Cerebellar cortex (tissue), 1 donor: ENCODE data around the gene ICOS.
"Not testable (repeated sequence)": the region's sequence is repeated elsewhere in the genome, so short reads cannot be mapped to it uniquely, and the experiment has no call there.

ENCODE experiments used
- DNase-seq: peaks from one replicate; pipeline ENCODE4 v3.0.0-alpha.2; 2015; ENCODE audit warnings: low spot score

Gene ICOS

GRCh38 chr2:203975912-203976311 lies 39.3 kb downstream of the ICOS start:
- no peak for DNase-seq

GRCh38 chr2:203982276-203982675 lies 45.7 kb downstream of the ICOS start:
- DNase-seq, result no peak

- no peak for DNase-seq
Measured at GRCh38 chr2:203983064-203983715, 46.6 kb downstream of the ICOS start.

GRCh38 chr2:203985978-203986377 lies 49.4 kb downstream of the ICOS start:
- DNase-seq, result not testable (repeated sequence)

DNA sequence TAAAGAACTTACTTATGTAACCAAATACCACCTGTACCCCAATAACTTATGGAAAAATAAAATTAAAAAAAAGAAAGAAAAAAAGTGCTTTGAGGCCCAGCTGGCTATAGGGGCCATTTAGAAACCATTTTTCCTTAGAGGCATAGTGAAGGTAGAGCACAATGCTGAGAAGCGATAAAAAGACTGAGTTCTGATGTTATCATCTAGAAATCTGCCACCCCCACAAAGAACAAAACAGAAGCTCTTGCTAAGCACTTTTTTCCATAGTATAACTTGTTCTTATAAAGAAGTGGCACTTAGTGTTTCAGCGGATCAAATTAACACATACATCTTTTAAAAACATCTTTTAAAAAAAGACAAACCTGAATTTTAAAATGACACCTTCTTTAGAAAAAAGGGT lies 51.4 kb downstream of the ICOS start:
- no peak for DNase-seq

- DNase-seq, result no peak
Measured at GRCh38 chr2:203988500-203989260, 52.1 kb downstream of the ICOS start.

- no peak for DNase-seq
Measured at GRCh38 chr2:203989521-203989920, 53.0 kb downstream of the ICOS start.

- DNase-seq, result no peak
Measured at GRCh38 chr2:203992509-203992908, 55.9 kb downstream of the ICOS start.

GRCh38 chr2:203993011-203993410 lies 56.4 kb downstream of the ICOS start:
- DNase-seq, result no peak

DNA sequence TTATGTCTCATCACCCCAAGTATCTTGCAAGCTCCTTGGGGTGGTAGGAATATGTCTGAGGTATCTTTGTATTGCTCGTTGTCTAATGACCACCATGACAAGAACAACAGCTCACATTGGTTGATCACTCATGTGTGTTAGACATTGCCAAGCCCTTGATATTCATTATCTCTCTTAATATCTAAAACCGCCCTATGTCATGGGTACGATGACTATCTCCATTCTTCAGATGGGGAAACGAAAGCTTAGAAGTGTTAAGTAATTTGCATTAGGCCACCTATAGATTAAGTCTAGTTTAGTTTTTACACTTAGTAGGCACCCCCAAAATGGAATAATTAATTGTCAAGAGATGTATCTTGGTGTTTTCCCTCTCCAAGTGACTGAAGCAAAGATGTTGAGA lies 57.0 kb downstream of the ICOS start:
- DNase-seq, result no peak

- DNase-seq, result no peak
Measured at GRCh38 chr2:203994735-203995134, 58.2 kb downstream of the ICOS start.

DNA sequence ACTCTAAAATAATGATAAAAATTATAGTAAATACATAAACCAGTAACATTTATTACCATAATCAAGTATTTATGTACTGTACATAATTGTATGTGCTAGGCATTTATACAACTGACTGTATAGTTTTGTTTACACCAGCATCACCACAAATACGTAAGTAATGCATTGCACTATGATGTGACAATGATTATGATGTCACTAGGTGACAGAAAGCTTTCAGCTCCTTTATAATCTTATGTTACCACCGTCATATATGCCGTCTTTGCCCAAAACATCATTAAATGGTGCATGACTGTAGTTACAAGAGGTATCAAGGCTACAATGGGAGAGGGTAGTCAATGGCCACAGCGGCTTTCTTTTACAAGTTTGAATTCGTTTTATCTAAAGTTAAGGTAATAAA lies 60.1 kb downstream of the ICOS start:
- DNase-seq, result no peak

DNA sequence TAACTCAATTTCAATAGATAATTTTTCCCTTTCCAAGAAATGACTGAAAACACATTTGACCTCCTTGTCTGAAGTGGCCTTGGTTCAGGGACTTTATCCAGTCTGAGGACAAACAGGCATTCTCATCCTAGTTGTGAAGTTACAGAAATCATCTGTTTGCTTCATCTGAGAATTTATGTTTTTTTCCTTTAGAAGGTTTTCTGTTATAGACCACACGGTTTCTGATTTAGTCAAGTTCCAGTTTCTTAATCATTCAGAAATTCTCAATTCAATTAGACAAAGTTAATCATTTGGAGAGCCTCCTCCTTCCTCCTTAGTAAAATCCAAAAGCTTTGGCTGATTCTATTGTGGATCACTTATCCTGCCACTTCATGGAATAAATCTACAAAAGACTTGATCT lies 60.9 kb downstream of the ICOS start:
- no peak for DNase-seq

DNA sequence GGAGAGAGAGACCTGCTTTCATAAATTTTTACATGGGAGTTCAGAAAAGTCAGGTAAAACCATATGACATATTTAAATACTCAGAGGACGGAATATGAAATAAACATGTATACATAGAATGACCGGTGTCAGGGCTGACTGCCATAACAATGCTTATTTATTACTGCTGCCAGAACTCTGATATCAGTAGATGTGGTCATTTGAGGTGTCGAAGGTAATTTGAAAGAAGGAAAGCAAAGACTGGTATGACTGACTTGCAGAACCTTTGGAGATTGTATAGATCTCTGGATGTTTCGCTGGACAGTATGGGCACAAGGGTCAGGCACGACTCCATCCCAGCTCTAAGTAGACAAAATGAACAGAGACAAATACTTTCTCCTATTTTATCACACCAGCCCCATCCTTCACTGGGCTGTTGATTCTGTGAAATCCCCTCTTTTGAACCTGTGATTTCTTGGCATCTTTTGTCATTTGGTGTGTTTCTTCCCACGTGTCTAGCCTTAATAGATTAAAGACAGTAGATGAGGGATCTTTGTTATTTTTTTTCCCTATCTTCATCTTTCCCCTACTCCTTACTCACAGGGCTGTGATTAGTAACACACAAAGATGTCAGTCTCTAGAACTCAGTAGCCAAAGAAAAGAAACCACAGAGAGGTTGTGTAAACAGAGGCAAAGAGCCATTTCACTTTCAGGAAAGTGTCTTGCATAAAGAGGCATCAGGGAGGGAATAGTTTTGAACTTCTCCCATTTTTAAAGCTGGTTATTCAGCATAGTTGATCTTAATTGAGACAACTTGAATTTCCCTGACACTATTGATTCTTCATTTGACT lies 61.6 kb downstream of the ICOS start:
- DNase-seq, result no peak

DNA sequence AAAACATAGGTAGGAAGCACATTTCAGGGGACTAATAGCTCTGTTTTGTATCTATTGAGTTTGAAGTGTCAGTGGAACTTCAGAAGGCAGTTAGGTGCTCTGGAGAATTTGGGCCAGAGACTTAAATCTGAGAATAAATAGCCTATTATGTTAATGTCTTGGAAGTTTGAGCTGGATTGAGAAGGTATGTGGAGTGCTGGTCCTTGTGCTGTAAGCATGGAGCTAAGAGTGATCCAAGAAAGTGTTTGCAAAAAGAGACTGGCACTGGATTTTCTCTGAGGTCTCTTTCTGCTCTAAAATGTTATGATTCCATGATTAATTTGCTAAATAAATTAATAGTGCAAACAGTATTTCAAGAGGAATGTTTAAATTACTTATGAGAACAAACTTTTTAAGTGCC lies 63.3 kb downstream of the ICOS start:
- no peak for DNase-seq

DNA sequence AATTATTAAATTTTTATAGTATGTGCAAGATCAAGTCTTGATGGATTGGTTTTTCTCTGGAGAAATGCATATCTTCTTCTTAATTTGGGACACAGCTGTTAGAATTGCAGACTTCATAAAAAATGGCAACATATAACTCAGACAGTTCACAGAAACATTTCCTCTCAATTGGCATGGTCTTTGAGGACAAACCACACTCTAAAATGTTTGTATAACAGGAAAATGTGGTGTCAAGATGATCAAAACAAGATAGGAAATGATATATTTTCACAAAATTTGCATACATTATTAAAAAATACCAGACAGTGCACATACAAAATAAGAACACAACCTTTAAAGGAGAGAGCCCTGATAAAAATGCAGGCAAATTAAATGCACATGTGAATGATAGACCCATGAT lies 63.9 kb downstream of the ICOS start:
- DNase-seq, result no peak

- no peak for DNase-seq
Measured at GRCh38 chr2:204003276-204003990, 66.9 kb downstream of the ICOS start.

GRCh38 chr2:204004912-204005311 lies 68.3 kb downstream of the ICOS start:
- no peak for DNase-seq

- DNase-seq, result no peak
Measured at GRCh38 chr2:204005940-204006721, 69.6 kb downstream of the ICOS start.

DNA sequence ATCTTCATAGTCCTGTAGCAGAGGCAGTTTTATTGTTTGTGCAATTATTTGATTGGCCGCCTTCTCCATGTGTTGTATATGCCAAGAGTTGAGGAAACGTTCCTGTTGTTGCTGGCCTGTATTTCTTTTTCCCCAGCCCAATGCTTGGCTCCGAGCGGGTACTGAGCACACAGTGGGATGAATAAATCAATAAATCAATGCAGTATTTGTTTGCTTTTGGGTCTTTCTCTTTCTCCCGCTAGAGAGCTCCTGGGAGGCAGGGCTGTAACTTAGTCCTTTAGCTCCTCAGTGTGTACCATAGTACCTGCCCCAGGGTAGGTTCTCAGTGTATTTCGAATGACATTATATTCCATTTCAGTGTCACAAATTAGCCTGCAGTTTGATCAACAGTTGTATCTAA lies 71.8 kb downstream of the ICOS start:
- no peak for DNase-seq
